Measurements from ENCODE around the gene ZCCHC24. TPM values are rescaled to one million over a fixed set of nuclear protein-coding genes. Genes with fewer than 3 reads are reported as not detected.

Gene ZCCHC24
- total and polyA plus RNA-seq, 2 donors (not counting 1 experiment from before 2014, with no cell fraction given), result 33.2 to 44.4 TPM

GRCh38 chr10:79346388-79347225 is 98.8 kb downstream of the ZCCHC24 start:
- no peak for TF ChIP-seq CTCF (conservative IDR thresholded peaks at IDR 0.05 in 1 of 2, IDR thresholded peaks at IDR 0.05 in 1 of 2; ENCODE audit: low read depth in 1 of 2, low read length in 2 of 2)
- Histone ChIP-seq H2AFZ (ENCODE audit: low read length) (peak overlapping the region; percentile 12), H3K27me3 (ENCODE audit: control insufficient read depth, insufficient read depth, low read length) (no peaks in the 10 kb centered on the region), H3K4me2 (ENCODE audit: extremely low read depth, insufficient read depth, low read length) (peak overlapping the region; percentile 62), H3K79me2 (ENCODE audit: control insufficient read depth, insufficient read depth, low read length) (peaks cover 33% of the 10 kb centered on the region), H3K36me3 (ENCODE audit: control insufficient read depth, insufficient read depth, low read length) (peaks cover 22% of the 10 kb centered on the region), H3K4me1 (ENCODE audit: control insufficient read depth, extremely low read depth, insufficient read depth, low read length) (peaks cover 10% of the 10 kb centered on the region), H3K9ac (ENCODE audit: insufficient read depth, low read length) (no peak overlapping the region), H3K9me3 (ENCODE audit: control insufficient read depth, insufficient read depth, low read depth, low read length) (no peaks in the 10 kb centered on the region), H3K27ac (ENCODE audit: insufficient read depth, low read length) (no peak overlapping the region), H3K4me3 (replicated peaks in 1 of 4; ENCODE audit: control extremely low read depth in 1 of 4, insufficient read depth in 1 of 4, low read depth in 3 of 4, low read length in 4 of 4) (peak overlapping the region in 1 of 4 experiments; percentile 85), H4K20me1 (ENCODE audit: control insufficient read depth, extremely low read depth, insufficient read depth, low read length) (no peaks in the 10 kb centered on the region)
- DNase-seq (ENCODE audit: low read depth in 2 of 2), result no peak

GRCh38 chr10:79346012-79346340 is 99.4 kb downstream of the ZCCHC24 start:
- TF ChIP-seq CTCF (conservative IDR thresholded peaks at IDR 0.05 in 1 of 2, IDR thresholded peaks at IDR 0.05 in 1 of 2; ENCODE audit: low read depth in 1 of 2, low read length in 2 of 2), result no peak
- no peak for TF ChIP-seq EZH2 (IDR thresholded peaks at IDR 0.05; ENCODE audit: low read length, missing control alignments)
- Histone ChIP-seq H3K4me2 (ENCODE audit: extremely low read depth, insufficient read depth, low read length) (no peak overlapping the region), H3K27ac (ENCODE audit: insufficient read depth, low read length) (no peak overlapping the region), H3K27me3 (ENCODE audit: control insufficient read depth, insufficient read depth, low read length) (no peaks in the 10 kb centered on the region), H4K20me1 (ENCODE audit: control insufficient read depth, extremely low read depth, insufficient read depth, low read length) (no peaks in the 10 kb centered on the region), H3K9me3 (ENCODE audit: control insufficient read depth, insufficient read depth, low read depth, low read length) (no peaks in the 10 kb centered on the region), H3K9ac (ENCODE audit: insufficient read depth, low read length) (no peak overlapping the region), H3K36me3 (ENCODE audit: control insufficient read depth, insufficient read depth, low read length) (peaks cover 18% of the 10 kb centered on the region), H3K4me1 (ENCODE audit: control insufficient read depth, extremely low read depth, insufficient read depth, low read length) (peaks cover 10% of the 10 kb centered on the region), H2AFZ (ENCODE audit: low read length) (no peak overlapping the region), H3K4me3 (replicated peaks in 1 of 4; ENCODE audit: control extremely low read depth in 1 of 4, insufficient read depth in 1 of 4, low read depth in 3 of 4, low read length in 4 of 4) (no peak overlapping the region), H3K79me2 (ENCODE audit: control insufficient read depth, insufficient read depth, low read length) (peaks cover 33% of the 10 kb centered on the region)
- no peak for DNase-seq (ENCODE audit: low read depth in 2 of 2)

- no peak overlapping the region for H2AFZ ChIP-seq (ENCODE audit: low read length)
- H3K36me3 ChIP-seq (ENCODE audit: control insufficient read depth, insufficient read depth, low read length), result peaks cover 16% of the 10 kb centered on the region
- no peak overlapping the region for H3K4me3 ChIP-seq (replicated peaks in 1 of 4; ENCODE audit: control extremely low read depth in 1 of 4, insufficient read depth in 1 of 4, low read depth in 3 of 4, low read length in 4 of 4)
- no peak overlapping the region for H3K4me2 ChIP-seq (ENCODE audit: extremely low read depth, insufficient read depth, low read length)
- TF ChIP-seq EZH2 (IDR thresholded peaks at IDR 0.05; ENCODE audit: low read length, missing control alignments), result no peak
- TF ChIP-seq CTCF (conservative IDR thresholded peaks at IDR 0.05 in 1 of 2, IDR thresholded peaks at IDR 0.05 in 1 of 2; ENCODE audit: low read depth in 1 of 2, low read length in 2 of 2), result no peak
- H3K9ac ChIP-seq (ENCODE audit: insufficient read depth, low read length), result no peak overlapping the region
- H3K9me3 ChIP-seq (ENCODE audit: control insufficient read depth, insufficient read depth, low read depth, low read length), result no peaks in the 10 kb centered on the region
- no peak overlapping the region for H3K27ac ChIP-seq (ENCODE audit: insufficient read depth, low read length)
- H4K20me1 ChIP-seq (ENCODE audit: control insufficient read depth, extremely low read depth, insufficient read depth, low read length), result no peaks in the 10 kb centered on the region
- peaks cover 29% of the 10 kb centered on the region for H3K79me2 ChIP-seq (ENCODE audit: control insufficient read depth, insufficient read depth, low read length)
- no peaks in the 10 kb centered on the region for H3K27me3 ChIP-seq (ENCODE audit: control insufficient read depth, insufficient read depth, low read length)
- no peak for DNase-seq (ENCODE audit: low read depth in 2 of 2)
- H3K4me1 ChIP-seq (ENCODE audit: control insufficient read depth, extremely low read depth, insufficient read depth, low read length), result peaks cover 10% of the 10 kb centered on the region
Observed at GRCh38 chr10:79345241-79346011, 100.0 kb downstream of the ZCCHC24 start.

All from fibroblast of lung (primary cell).